ENCODE measurements around the gene LDLRAD3. TPM values are rescaled to one million over a fixed set of nuclear protein-coding genes. Genes with fewer than 3 reads are reported as not detected.

LDLRAD3 gene
- polyA plus RNA-seq, 3 donors: 7.3 to 14.1 (median 10.4) TPM

GRCh38 chr11:35934981-35935380 is 8.9 kb upstream of the LDLRAD3 start:
- no peak for DNase-seq
- H3K9me3 ChIP-seq (replicated peaks in 1 of 2; ENCODE audit: control insufficient read depth in 1 of 2, insufficient read depth in 1 of 2, low read length in 2 of 2): peaks cover 0 to 3% of the 10 kb centered on the region in 2 donors
- no peak overlapping the region for H3K9ac ChIP-seq (ENCODE audit: insufficient read depth, low read length, poor library complexity, severe bottlenecking)
- no peak overlapping the region for H3K27ac ChIP-seq (ENCODE audit: low read depth in 1 of 2, low read length in 2 of 2)
- no peaks in the 10 kb centered on the region for H3K27me3 ChIP-seq (ENCODE audit: control insufficient read depth in 2 of 2, insufficient read depth in 2 of 2, low read length in 2 of 2)
- no peaks in the 10 kb centered on the region for H3K79me2 ChIP-seq (ENCODE audit: insufficient read depth, low read length)
- no peak overlapping the region for H2AFZ ChIP-seq (ENCODE audit: insufficient read depth, low read depth, low read length, poor library complexity, severe bottlenecking)
- WGBS (ENCODE audit: insufficient coverage): 83% methylated on average over 1 of the region's 4 CpGs
- TF ChIP-seq CTCF (IDR thresholded peaks at IDR 0.05): no peak
- H4K20me1 ChIP-seq (ENCODE audit: insufficient read depth, low read length): no peaks in the 10 kb centered on the region
- Mint-ChIP-seq H3K27ac (no peak overlapping the region), H3K9me3 (peaks cover 0 to 5% (median 0%) of the 10 kb centered on the region in 7 donors), H3K4me3 (no peak overlapping the region), H3K4me1 (peaks cover 50% of the 10 kb centered on the region), H3K27me3 (ENCODE audit: low read depth in 3 of 3) (peaks cover 2 to 5% (median 2%) of the 10 kb centered on the region in 3 donors), H3K36me3 (no peaks in the 10 kb centered on the region)
- no peak overlapping the region for H3K4me3 ChIP-seq (replicated peaks in 1 of 3; ENCODE audit: low read depth in 2 of 3, low read length in 3 of 3)
- peaks cover 39 to 45% of the 10 kb centered on the region in 2 donors for H3K4me1 ChIP-seq (ENCODE audit: control insufficient read depth in 1 of 2, insufficient read depth in 2 of 2, low read length in 2 of 2)
- intact Hi-C loops (cut with micrococcal nuclease): loop anchor here in 1 of 2 donors (10.0 kb wide), 1 partner anchor 220 kb away; no protein-coding TSS in a partner anchor
- H3K4me2 ChIP-seq (replicated peaks; ENCODE audit: extremely low read depth, low read length, poor library complexity, severe bottlenecking): no peak overlapping the region
- no peaks in the 10 kb centered on the region for H3K36me3 ChIP-seq (replicated peaks in 1 of 2; ENCODE audit: control insufficient read depth in 1 of 2, insufficient read depth in 2 of 2, low read length in 2 of 2)

DNA sequence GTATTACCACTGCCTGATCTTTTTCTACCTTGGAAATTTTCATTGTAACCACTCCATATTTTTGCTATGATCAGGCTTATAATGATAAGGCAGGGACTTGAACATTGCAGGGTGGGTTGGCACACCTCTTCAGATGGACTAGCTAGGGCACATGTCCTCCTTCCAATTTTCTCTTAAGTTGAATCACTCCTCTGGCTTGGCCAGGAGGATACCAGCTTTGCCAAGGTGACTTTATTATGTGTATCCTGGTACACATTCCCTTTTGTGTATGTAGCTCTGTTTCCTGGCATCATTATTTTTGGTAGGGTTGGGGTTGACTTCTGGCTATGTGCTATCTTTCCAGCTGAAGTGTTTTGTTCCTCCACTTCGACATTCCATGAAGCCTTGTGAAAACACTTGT is 8.5 kb upstream of the LDLRAD3 start:
- H3K9me3 Mint-ChIP-seq: peaks cover 0 to 5% (median 0%) of the 10 kb centered on the region in 7 donors
- H3K4me1 Mint-ChIP-seq: peaks cover 50% of the 10 kb centered on the region
- Histone ChIP-seq H3K27me3 (ENCODE audit: control insufficient read depth in 2 of 2, insufficient read depth in 2 of 2, low read length in 2 of 2) (no peaks in the 10 kb centered on the region), H3K4me2 (replicated peaks; ENCODE audit: extremely low read depth, low read length, poor library complexity, severe bottlenecking) (no peak overlapping the region), H2AFZ (ENCODE audit: insufficient read depth, low read depth, low read length, poor library complexity, severe bottlenecking) (no peak overlapping the region), H3K79me2 (ENCODE audit: insufficient read depth, low read length) (no peaks in the 10 kb centered on the region), H3K27ac (ENCODE audit: low read depth in 1 of 2, low read length in 2 of 2) (no peak overlapping the region), H3K4me1 (ENCODE audit: control insufficient read depth in 1 of 2, insufficient read depth in 2 of 2, low read length in 2 of 2) (peaks cover 39 to 45% of the 10 kb centered on the region in 2 donors), H3K4me3 (replicated peaks in 1 of 3; ENCODE audit: low read depth in 2 of 3, low read length in 3 of 3) (no peak overlapping the region), H3K9me3 (replicated peaks in 1 of 2; ENCODE audit: control insufficient read depth in 1 of 2, insufficient read depth in 1 of 2, low read length in 2 of 2) (peaks cover 0 to 3% of the 10 kb centered on the region in 2 donors), H3K9ac (ENCODE audit: insufficient read depth, low read length, poor library complexity, severe bottlenecking) (no peak overlapping the region), H4K20me1 (ENCODE audit: insufficient read depth, low read length) (no peaks in the 10 kb centered on the region), H3K36me3 (replicated peaks in 1 of 2; ENCODE audit: control insufficient read depth in 1 of 2, insufficient read depth in 2 of 2, low read length in 2 of 2) (no peaks in the 10 kb centered on the region)
- H3K27ac Mint-ChIP-seq: no peak overlapping the region
- no peak overlapping the region for H3K4me3 Mint-ChIP-seq
- no peaks in the 10 kb centered on the region for H3K36me3 Mint-ChIP-seq
- no peak for DNase-seq
- intact Hi-C loops (cut with micrococcal nuclease): loop anchor here in 1 of 2 donors (10.0 kb wide), 1 partner anchor 219 kb away; no protein-coding TSS in a partner anchor
- H3K27me3 Mint-ChIP-seq (ENCODE audit: low read depth in 3 of 3): peaks cover 2 to 8% (median 3%) of the 10 kb centered on the region in 3 donors
- WGBS (ENCODE audit: insufficient coverage): no CpG with 5 or more reads among the region's 1 CpG
- no peak for TF ChIP-seq CTCF (IDR thresholded peaks at IDR 0.05)
